Fibroblast of the aortic adventitia (primary cell): ENCODE measurements around the gene NCKAP5. TPM values are rescaled to one million over a fixed set of nuclear protein-coding genes. Genes with fewer than 3 reads are reported as not detected.

Experiments
- DNase-seq: peaks from one replicate; pipeline ENCODE4 v3.0.0-alpha.2; 2010; ENCODE audit warnings: low read depth
- H3K4me3 ChIP-seq: 2 replicates; pipeline ENCODE4 v1.5.1; 2011; ENCODE audit warnings: low read depth, mild to moderate bottlenecking, control low read depth, low read length, moderate library complexity
- CTCF ChIP-seq: IDR thresholded peaks from 2 replicates; pipeline ENCODE4 v1.5.1; 2011; ENCODE audit warnings: mild to moderate bottlenecking, low read length, control low read depth, inconsistent platforms; ENCODE audit not compliant: insufficient read depth
- total RNA-seq: library from RNA; depleted of rRNA; stranded (reverse); fragments of >200 nt; gene quantifications from 2 replicates; pipeline ENCODE4 v1.2.3, GENCODE V29; 2012; ENCODE audit warnings: low replicate concordance

NCKAP5 gene
- total RNA-seq, 1 donor, result 4.4 TPM

- no peak overlapping the region for H3K4me3 ChIP-seq
- DNase-seq, result no peak
- TF ChIP-seq CTCF, result no peak
These were observed 30.5 kb upstream of the NCKAP5 start for GRCh38 chr2:133598769-133599168.

GRCh38 chr2:133596701-133597393, 28.6 kb upstream of the NCKAP5 start:
- DNase-seq, result no peak
- TF ChIP-seq CTCF, result no peak
- H3K4me3 ChIP-seq, result no peak overlapping the region

GRCh38 chr2:133591164-133591563, 22.9 kb upstream of the NCKAP5 start:
- no peak for TF ChIP-seq CTCF
- DNase-seq, result peak; percentile 71
- no peak overlapping the region for H3K4me3 ChIP-seq

- no peak overlapping the region for H3K4me3 ChIP-seq
- no peak for DNase-seq
- TF ChIP-seq CTCF, result no peak
These were observed 21.2 kb upstream of the NCKAP5 start for GRCh38 chr2:133589456-133589855.

- no peak for TF ChIP-seq CTCF
- no peak for DNase-seq
- no peak overlapping the region for H3K4me3 ChIP-seq
These were observed 19.9 kb upstream of the NCKAP5 start for GRCh38 chr2:133588144-133588543.

DNA sequence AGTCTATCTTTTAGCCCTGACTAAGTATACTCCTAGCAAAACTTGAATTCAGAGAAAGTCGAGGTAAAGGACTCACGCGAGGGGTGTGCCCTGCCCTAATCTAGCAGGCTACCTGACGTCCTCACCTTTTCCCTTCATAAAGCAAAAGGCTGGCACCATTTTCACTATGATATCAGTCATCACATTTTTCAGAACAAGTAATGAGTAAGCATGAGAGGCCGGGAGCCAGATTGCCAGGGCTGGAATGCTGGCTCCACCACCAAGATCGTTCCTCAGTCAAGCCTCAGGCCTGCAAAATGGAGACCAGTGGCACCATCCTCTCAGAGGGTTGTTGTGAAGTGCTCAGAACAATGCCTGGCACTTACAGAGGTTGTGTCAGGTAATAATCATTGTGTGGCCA, 18.7 kb upstream of the NCKAP5 start:
- no peak overlapping the region for H3K4me3 ChIP-seq
- peak; percentile 61 for DNase-seq
- no peak for TF ChIP-seq CTCF
